ENCODE measurements around the gene OPCML.

The OPCML gene

GRCh38 chr11:133181066-133181465 lies 351.2 kb downstream of the OPCML start:
- in situ Hi-C loops (cut with MboI; ENCODE audit: low sequenced_read_pairs) = no loop called here
- Histone ChIP-seq H3K4me1 (no peaks in the 10 kb centered on the region), H3K4me3 (no peak overlapping the region), H3K36me3 (replicated peaks) (no peaks in the 10 kb centered on the region), H3K9me3 (no peaks in the 10 kb centered on the region), H3K27me3 (ENCODE audit: low read depth) (no peaks in the 10 kb centered on the region)
- no peak for DNase-seq (ENCODE audit: low spot score in 2 of 2)

- no peak for DNase-seq (ENCODE audit: low spot score in 2 of 2)
- Histone ChIP-seq H3K36me3 (replicated peaks) (no peaks in the 10 kb centered on the region), H3K4me1 (no peaks in the 10 kb centered on the region), H3K4me3 (no peak overlapping the region), H3K9me3 (no peaks in the 10 kb centered on the region), H3K27me3 (ENCODE audit: low read depth) (no peaks in the 10 kb centered on the region)
- in situ Hi-C loops (cut with MboI; ENCODE audit: low sequenced_read_pairs) = no loop called here
Measured at GRCh38 chr11:133180201-133180600, 352.1 kb downstream of the OPCML start.

- Histone ChIP-seq H3K9me3 (no peaks in the 10 kb centered on the region), H3K36me3 (replicated peaks) (no peaks in the 10 kb centered on the region), H3K4me3 (no peak overlapping the region), H3K4me1 (no peaks in the 10 kb centered on the region), H3K27me3 (ENCODE audit: low read depth) (no peaks in the 10 kb centered on the region)
- no peak for DNase-seq (ENCODE audit: low spot score in 2 of 2)
- in situ Hi-C loops (cut with MboI; ENCODE audit: low sequenced_read_pairs) = no loop called here
Measured at GRCh38 chr11:133176748-133177147, 355.6 kb downstream of the OPCML start.

DNA sequence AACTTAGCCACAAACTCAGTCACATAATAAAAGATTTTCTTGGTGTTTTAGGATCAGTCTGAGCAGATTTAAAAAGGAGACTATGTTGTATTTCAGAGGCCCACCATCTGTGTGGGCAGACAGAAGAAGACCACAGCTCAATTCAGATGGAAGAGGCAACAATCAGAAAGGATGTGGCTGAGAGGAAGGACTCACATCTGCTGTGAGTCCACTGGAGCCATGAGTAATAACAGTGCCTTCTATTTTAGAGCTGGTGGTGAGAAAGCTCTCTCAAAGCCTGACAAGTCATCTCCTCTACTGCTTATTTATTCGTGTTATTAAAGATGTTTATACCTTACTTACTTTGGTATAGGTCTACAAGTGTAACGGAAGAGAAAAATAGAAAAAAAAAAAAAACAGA lies 357.2 kb downstream of the OPCML start:
- in situ Hi-C loops (cut with MboI; ENCODE audit: low sequenced_read_pairs) = no loop called here
- no peak for DNase-seq (ENCODE audit: low spot score in 2 of 2)

GRCh38 chr11:133173810-133174412 lies 358.4 kb downstream of the OPCML start:
- no peak overlapping the region for H3K4me3 ChIP-seq
- H3K4me1 ChIP-seq = no peaks in the 10 kb centered on the region
- DNase-seq (ENCODE audit: low spot score in 2 of 2) = no peak
- H3K27me3 ChIP-seq (ENCODE audit: low read depth) = no peaks in the 10 kb centered on the region
- H3K9me3 ChIP-seq = no peaks in the 10 kb centered on the region
- in situ Hi-C loops (cut with MboI; ENCODE audit: low sequenced_read_pairs) = no loop called here
- H3K36me3 ChIP-seq (replicated peaks) = no peaks in the 10 kb centered on the region

More for the DNA sequence above, 357.2 kb downstream of the OPCML start:
- Histone ChIP-seq H3K36me3 (replicated peaks) (no peaks in the 10 kb centered on the region), H3K4me1 (no peaks in the 10 kb centered on the region), H3K27me3 (ENCODE audit: low read depth) (no peaks in the 10 kb centered on the region), H3K4me3 (no peak overlapping the region), H3K9me3 (no peaks in the 10 kb centered on the region)

GRCh38 chr11:133172349-133172748 lies 360.0 kb downstream of the OPCML start:
- in situ Hi-C loops (cut with MboI; ENCODE audit: low sequenced_read_pairs) = no loop called here
- Histone ChIP-seq H3K36me3 (replicated peaks) (no peaks in the 10 kb centered on the region), H3K27me3 (ENCODE audit: low read depth) (no peaks in the 10 kb centered on the region), H3K4me3 (no peak overlapping the region), H3K9me3 (no peaks in the 10 kb centered on the region), H3K4me1 (no peaks in the 10 kb centered on the region)
- no peak for DNase-seq (ENCODE audit: low spot score in 2 of 2)

GRCh38 chr11:133171374-133171773 lies 360.9 kb downstream of the OPCML start:
- H3K9me3 ChIP-seq = no peaks in the 10 kb centered on the region
- in situ Hi-C loops (cut with MboI; ENCODE audit: low sequenced_read_pairs) = no loop called here
- H3K4me3 ChIP-seq = no peak overlapping the region
- H3K36me3 ChIP-seq (replicated peaks) = no peaks in the 10 kb centered on the region
- DNase-seq (ENCODE audit: low spot score in 2 of 2) = no peak
- H3K4me1 ChIP-seq = no peaks in the 10 kb centered on the region
- no peaks in the 10 kb centered on the region for H3K27me3 ChIP-seq (ENCODE audit: low read depth)

DNA sequence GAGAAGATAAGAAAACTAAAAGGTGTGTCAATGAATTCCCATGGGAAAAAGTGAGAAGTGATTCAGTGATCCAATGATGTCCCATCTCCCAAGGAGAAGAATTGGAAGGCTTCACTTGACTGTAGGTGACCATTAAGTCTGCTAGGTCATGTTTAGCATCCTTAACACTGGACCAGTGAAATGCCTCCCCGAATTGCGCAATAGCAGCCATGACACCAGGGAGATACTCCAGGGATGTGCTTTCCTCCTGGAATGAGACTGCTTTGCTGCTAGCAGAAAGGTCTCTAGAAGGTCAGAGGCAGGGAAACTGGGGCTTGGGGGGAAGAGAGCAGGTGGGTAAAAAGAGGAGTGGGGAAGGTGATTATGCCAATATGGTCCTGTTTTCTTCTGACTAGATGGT lies 364.3 kb downstream of the OPCML start:
- in situ Hi-C loops (cut with MboI; ENCODE audit: low sequenced_read_pairs) = no loop called here

GRCh38 chr11:133166662-133167061 lies 365.6 kb downstream of the OPCML start:
- no peaks in the 10 kb centered on the region for H3K27me3 ChIP-seq (ENCODE audit: low read depth)
- H3K4me1 ChIP-seq = no peaks in the 10 kb centered on the region
- H3K9me3 ChIP-seq = no peaks in the 10 kb centered on the region
- DNase-seq (ENCODE audit: low spot score in 2 of 2) = no peak
- no peak overlapping the region for H3K4me3 ChIP-seq
- in situ Hi-C loops (cut with MboI; ENCODE audit: low sequenced_read_pairs) = no loop called here
- no peaks in the 10 kb centered on the region for H3K36me3 ChIP-seq (replicated peaks)

More for the DNA sequence above, 364.3 kb downstream of the OPCML start:
- no peak overlapping the region for H3K4me3 ChIP-seq
- no peaks in the 10 kb centered on the region for H3K4me1 ChIP-seq
- no peaks in the 10 kb centered on the region for H3K36me3 ChIP-seq (replicated peaks)
- no peaks in the 10 kb centered on the region for H3K9me3 ChIP-seq
- no peaks in the 10 kb centered on the region for H3K27me3 ChIP-seq (ENCODE audit: low read depth)
- DNase-seq (ENCODE audit: low spot score in 2 of 2) = no peak

DNA sequence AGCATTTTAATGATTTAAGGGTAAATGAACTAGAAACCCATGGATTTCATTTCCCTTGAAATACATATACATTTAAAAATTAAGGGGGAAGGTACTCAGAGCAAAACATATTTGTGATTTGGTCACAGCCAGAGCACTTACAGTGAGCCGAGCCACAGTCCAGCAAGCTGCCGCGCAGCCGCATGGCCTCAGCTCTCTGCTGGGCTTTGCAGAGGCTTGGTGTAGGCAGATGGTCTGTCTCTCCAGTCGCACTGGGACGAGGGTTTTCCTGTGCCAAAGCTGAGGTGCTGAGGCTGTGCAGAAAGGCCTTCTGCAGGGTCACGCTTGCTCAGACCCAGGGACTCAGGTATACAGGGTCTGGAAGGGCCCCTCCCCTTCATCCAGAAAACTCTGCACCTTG lies 367.3 kb downstream of the OPCML start:
- H3K9me3 ChIP-seq = no peaks in the 10 kb centered on the region
- in situ Hi-C loops (cut with MboI; ENCODE audit: low sequenced_read_pairs) = no loop called here
- no peaks in the 10 kb centered on the region for H3K4me1 ChIP-seq
- no peak for DNase-seq (ENCODE audit: low spot score in 2 of 2)
- H3K4me3 ChIP-seq = no peak overlapping the region
- H3K36me3 ChIP-seq (replicated peaks) = no peaks in the 10 kb centered on the region
- no peaks in the 10 kb centered on the region for H3K27me3 ChIP-seq (ENCODE audit: low read depth)

GRCh38 chr11:133163463-133164419 lies 368.6 kb downstream of the OPCML start:
- H3K27me3 ChIP-seq (ENCODE audit: low read depth) = no peaks in the 10 kb centered on the region
- in situ Hi-C loops (cut with MboI; ENCODE audit: low sequenced_read_pairs) = no loop called here
- DNase-seq (ENCODE audit: low spot score in 2 of 2) = peak; percentile 13 to 23

DNA sequence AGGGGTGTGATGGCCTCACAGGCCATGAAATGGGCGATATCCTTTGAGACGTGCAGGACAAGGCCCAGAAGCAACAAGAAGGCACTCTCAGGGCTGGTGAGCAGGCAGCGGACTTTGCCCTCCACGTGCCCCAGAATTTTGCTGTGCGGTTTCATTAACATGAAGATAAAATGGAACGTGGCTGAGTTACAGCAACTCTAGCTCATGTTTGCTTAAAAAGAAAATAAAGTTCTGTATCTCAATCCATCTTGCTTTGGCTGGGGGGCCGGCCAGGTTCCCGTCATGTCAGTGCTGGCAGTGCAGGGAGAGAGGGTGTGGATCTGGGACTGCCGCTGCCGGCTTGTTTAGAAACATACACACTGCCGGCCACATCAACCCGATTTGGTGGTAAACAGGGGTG lies 370.1 kb downstream of the OPCML start:
- H3K4me1 ChIP-seq = no peaks in the 10 kb centered on the region
- no peaks in the 10 kb centered on the region for H3K36me3 ChIP-seq (replicated peaks)
- no peak for DNase-seq (ENCODE audit: low spot score in 2 of 2)
- in situ Hi-C loops (cut with MboI; ENCODE audit: low sequenced_read_pairs) = no loop called here
- no peak overlapping the region for H3K4me3 ChIP-seq
- H3K9me3 ChIP-seq = no peaks in the 10 kb centered on the region
- no peaks in the 10 kb centered on the region for H3K27me3 ChIP-seq (ENCODE audit: low read depth)

More at GRCh38 chr11:133163463-133164419, 368.6 kb downstream of the OPCML start:
- no peaks in the 10 kb centered on the region for H3K4me1 ChIP-seq
- H3K9me3 ChIP-seq = no peaks in the 10 kb centered on the region
- no peak overlapping the region for H3K4me3 ChIP-seq
- H3K36me3 ChIP-seq (replicated peaks) = no peaks in the 10 kb centered on the region

DNA sequence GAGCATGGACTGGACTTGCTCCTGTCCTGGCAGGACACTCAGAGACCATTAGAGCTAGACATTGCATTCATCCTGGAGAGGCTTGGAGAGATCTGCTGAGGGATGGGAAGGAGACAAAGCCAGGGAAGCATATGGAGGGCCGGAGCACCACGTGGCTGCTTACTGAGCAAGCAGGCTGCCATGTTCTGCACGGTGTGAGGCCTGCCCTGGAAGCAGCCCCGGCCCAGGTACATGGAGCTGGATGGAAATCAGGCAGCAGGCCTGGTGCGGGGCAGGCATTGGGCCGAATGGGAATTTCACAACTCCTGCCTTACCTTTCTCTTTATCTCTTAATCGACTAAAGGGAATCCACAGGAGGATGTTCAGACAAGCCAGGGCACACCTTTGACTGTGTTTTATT lies 371.5 kb downstream of the OPCML start:
- no peak overlapping the region for H3K4me3 ChIP-seq
- no peaks in the 10 kb centered on the region for H3K4me1 ChIP-seq
- H3K9me3 ChIP-seq = no peaks in the 10 kb centered on the region
- in situ Hi-C loops (cut with MboI; ENCODE audit: low sequenced_read_pairs) = no loop called here
- H3K27me3 ChIP-seq (ENCODE audit: low read depth) = no peaks in the 10 kb centered on the region
- no peaks in the 10 kb centered on the region for H3K36me3 ChIP-seq (replicated peaks)
- DNase-seq (ENCODE audit: low spot score in 2 of 2) = no peak

DNA sequence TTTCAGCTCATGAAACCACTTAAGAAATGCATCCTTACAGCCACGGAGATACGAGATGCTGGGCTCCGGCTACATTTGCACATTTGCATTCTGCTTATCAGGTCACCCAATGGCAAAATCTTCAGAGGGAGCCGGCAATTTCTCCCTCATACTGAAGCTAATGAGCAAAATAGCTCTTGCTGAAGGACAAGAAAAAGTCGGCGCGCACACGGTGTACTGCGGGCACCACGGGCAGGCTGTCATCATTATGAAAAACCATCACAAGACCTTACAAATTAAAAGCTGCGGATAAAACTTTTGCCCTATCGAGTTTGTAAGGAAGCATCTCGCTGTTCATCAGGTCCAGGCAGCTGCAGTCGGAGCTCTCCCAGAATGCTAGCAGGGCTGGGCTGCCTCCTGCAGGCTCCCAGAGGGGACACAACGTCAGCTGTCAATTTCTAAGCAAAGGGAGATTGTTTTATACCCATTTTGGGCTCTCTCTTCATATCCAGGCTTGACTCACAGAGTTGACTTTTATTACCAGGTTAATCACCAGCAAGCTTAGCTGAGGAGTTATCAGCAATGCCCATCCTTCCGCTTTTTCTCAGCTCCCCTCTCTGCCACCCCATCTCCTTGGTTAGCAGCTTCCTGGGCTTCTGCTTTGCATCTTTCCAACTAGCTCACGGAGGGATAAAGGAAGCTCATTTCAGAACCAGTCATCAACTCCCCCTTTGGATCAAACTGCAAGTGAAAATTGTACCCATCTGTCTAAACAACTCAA lies 375.1 kb downstream of the OPCML start:
- Histone ChIP-seq H3K27me3 (ENCODE audit: low read depth) (no peaks in the 10 kb centered on the region), H3K9me3 (no peaks in the 10 kb centered on the region), H3K4me3 (no peak overlapping the region), H3K4me1 (no peaks in the 10 kb centered on the region), H3K36me3 (replicated peaks) (no peaks in the 10 kb centered on the region)
- in situ Hi-C loops (cut with MboI; ENCODE audit: low sequenced_read_pairs) = no loop called here
- no peak for DNase-seq (ENCODE audit: low spot score in 2 of 2)
